ENCODE data around the gene UTS2R. TPM values are rescaled to one million over a fixed set of nuclear protein-coding genes. Genes with fewer than 3 reads are reported as not detected.

UTS2R gene
- polyA plus RNA-seq, 1 experiment, result not detected

GRCh38 chr17:82324566-82325285 lies 46.8 kb upstream of the UTS2R start:
- ChIA-PET CTCF (no interaction called here), POLR2A (interaction anchor here (0.8 kb wide), 1 partner anchor 32 kb away, joined by 4 read pairs; no protein-coding TSS in a partner anchor)
- no peak for DNase-seq (ENCODE audit: low read depth, low spot score)

GRCh38 chr17:82325286-82326180 lies 46.0 kb upstream of the UTS2R start:
- Histone ChIP-seq H3K27ac (ENCODE audit: low read depth, low read length) (no peak overlapping the region), H3K9me3 (ENCODE audit: control insufficient read depth, insufficient read depth, low read length) (no peaks in the 10 kb centered on the region; the same call in 1 of the 2 replicates), H3K27me3 (ENCODE audit: control insufficient read depth, insufficient read depth, low read length) (peaks cover 25% of the 10 kb centered on the region), H3K4me3 (ENCODE audit: low read depth, low read length) (no peak overlapping the region)
- ChIA-PET CTCF (no interaction called here), POLR2A (interaction anchor here (0.7 to 0.8 kb wide), 2 partner anchors 33 to 53 kb away, joined by 4 read pairs; no protein-coding TSS in a partner anchor)
- no peak for DNase-seq (ENCODE audit: low read depth, low spot score)
- TF ChIP-seq, protein P1, sequence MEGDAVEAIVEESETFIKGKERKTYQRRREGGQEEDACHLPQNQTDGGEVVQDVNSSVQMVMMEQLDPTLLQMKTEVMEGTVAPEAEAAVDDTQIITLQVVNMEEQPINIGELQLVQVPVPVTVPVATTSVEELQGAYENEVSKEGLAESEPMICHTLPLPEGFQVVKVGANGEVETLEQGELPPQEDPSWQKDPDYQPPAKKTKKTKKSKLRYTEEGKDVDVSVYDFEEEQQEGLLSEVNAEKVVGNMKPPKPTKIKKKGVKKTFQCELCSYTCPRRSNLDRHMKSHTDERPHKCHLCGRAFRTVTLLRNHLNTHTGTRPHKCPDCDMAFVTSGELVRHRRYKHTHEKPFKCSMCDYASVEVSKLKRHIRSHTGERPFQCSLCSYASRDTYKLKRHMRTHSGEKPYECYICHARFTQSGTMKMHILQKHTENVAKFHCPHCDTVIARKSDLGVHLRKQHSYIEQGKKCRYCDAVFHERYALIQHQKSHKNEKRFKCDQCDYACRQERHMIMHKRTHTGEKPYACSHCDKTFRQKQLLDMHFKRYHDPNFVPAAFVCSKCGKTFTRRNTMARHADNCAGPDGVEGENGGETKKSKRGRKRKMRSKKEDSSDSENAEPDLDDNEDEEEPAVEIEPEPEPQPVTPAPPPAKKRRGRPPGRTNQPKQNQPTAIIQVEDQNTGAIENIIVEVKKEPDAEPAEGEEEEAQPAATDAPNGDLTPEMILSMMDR (IDR thresholded peaks at IDR 0.05; ENCODE audit: low read depth, low read length), result no peak

More at GRCh38 chr17:82324566-82325285, 46.8 kb upstream of the UTS2R start:
- no peak overlapping the region for H3K4me3 ChIP-seq (ENCODE audit: low read depth, low read length)
- H3K27ac ChIP-seq (ENCODE audit: low read depth, low read length), result no peak overlapping the region
- H3K27me3 ChIP-seq (ENCODE audit: control insufficient read depth, insufficient read depth, low read length), result peaks cover 18% of the 10 kb centered on the region
- TF ChIP-seq, protein P1 (IDR thresholded peaks at IDR 0.05; ENCODE audit: low read depth, low read length), result no peak
- peaks cover 6% of the 10 kb centered on the region for H3K9me3 ChIP-seq (ENCODE audit: control insufficient read depth, insufficient read depth, low read length)

GRCh38 chr17:82327289-82327688 lies 44.3 kb upstream of the UTS2R start:
- TF ChIP-seq, protein P1 (IDR thresholded peaks at IDR 0.05; ENCODE audit: low read depth, low read length), result no peak
- peaks cover 22% of the 10 kb centered on the region for H3K27me3 ChIP-seq (ENCODE audit: control insufficient read depth, insufficient read depth, low read length)
- no peak overlapping the region for H3K27ac ChIP-seq (ENCODE audit: low read depth, low read length)
- ChIA-PET CTCF (no interaction called here), POLR2A (no interaction called here)
- peaks cover 7% of the 10 kb centered on the region; the same call in 1 of the 2 replicates for H3K9me3 ChIP-seq (ENCODE audit: control insufficient read depth, insufficient read depth, low read length)
- H3K4me3 ChIP-seq (ENCODE audit: low read depth, low read length), result no peak overlapping the region
- no peak for DNase-seq (ENCODE audit: low read depth, low spot score)

DNA sequence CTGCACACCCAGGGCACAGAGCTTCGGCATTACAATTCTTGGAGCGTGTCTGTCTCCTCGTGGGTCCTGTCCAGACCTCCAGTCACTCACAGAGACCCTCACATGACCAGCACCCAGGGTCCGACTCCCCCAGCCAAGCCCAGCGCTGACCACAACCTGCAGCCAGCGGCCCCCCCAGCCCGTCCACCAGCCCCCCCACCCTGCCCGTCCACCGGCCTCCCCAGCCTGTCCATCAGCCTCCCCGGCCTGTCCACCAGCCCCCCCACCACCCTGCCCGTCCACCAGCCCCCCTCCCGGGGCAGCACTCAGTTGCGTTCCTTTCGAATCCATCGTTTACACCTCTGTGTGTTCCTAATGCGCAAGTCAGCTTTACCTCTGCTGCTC lies 43.8 kb upstream of the UTS2R start:
- Histone ChIP-seq H3K9me3 (ENCODE audit: control insufficient read depth, insufficient read depth, low read length) (peaks cover 8% of the 10 kb centered on the region; the same call in 1 of the 2 replicates), H3K27me3 (ENCODE audit: control insufficient read depth, insufficient read depth, low read length) (peaks cover 22% of the 10 kb centered on the region), H3K27ac (ENCODE audit: low read depth, low read length) (no peak overlapping the region), H3K4me3 (ENCODE audit: low read depth, low read length) (no peak overlapping the region)
- CTCF ChIA-PET, result no interaction called here
- DNase-seq (ENCODE audit: low read depth, low spot score), result no peak
- POLR2A ChIA-PET, result no interaction called here
- TF ChIP-seq, protein P1 (IDR thresholded peaks at IDR 0.05; ENCODE audit: low read depth, low read length), result no peak
